GM21526 (cell line): ENCODE results near the gene ATXN7L2.
"Not testable (repeated sequence)": the region's sequence is repeated elsewhere in the genome, so short reads cannot be mapped to it uniquely, and the experiment has no call there.

Experiments
- ATAC-seq: cut with Tn5 transposase; IDR thresholded peaks from one replicate; pipeline ENCODE4 v1.9.1; 2021; ENCODE audit warnings: moderate library complexity; ENCODE audit not compliant: unreplicated experiment, low FRiP score

ATXN7L2 gene

GRCh38 chr1:109483672-109484518, at the start of gene ATXN7L2:
Gene ATXN7L2 (plus strand): TSS chr1:109483905. CDS start chr1:109483954, 49 bp downstream.
- ATAC-seq, result peak; percentile 61

GRCh38 chr1:109434484-109434883, 49.2 kb upstream of the ATXN7L2 start:
- ATAC-seq, result no peak

- no peak for ATAC-seq
Measured at GRCh38 chr1:109438798-109439297, 44.9 kb upstream of the ATXN7L2 start.

GRCh38 chr1:109441069-109441468, 42.6 kb upstream of the ATXN7L2 start:
- no peak for ATAC-seq

GRCh38 chr1:109443476-109443875, 40.2 kb upstream of the ATXN7L2 start:
- no peak for ATAC-seq

- no peak for ATAC-seq
Measured at GRCh38 chr1:109444346-109444745, 39.4 kb upstream of the ATXN7L2 start.

GRCh38 chr1:109445949-109446695, 37.6 kb upstream of the ATXN7L2 start:
- not testable (repeated sequence) for ATAC-seq

- no peak for ATAC-seq
Measured at GRCh38 chr1:109447524-109447923, 36.2 kb upstream of the ATXN7L2 start.

- no peak for ATAC-seq
Measured at GRCh38 chr1:109454497-109455133, 29.1 kb upstream of the ATXN7L2 start.

- ATAC-seq, result no peak
Measured at GRCh38 chr1:109457819-109458218, 25.9 kb upstream of the ATXN7L2 start.

GRCh38 chr1:109466125-109466451, 17.6 kb upstream of the ATXN7L2 start:
- no peak for ATAC-seq

- ATAC-seq, result no peak
Measured at GRCh38 chr1:109466452-109467300, 17.0 kb upstream of the ATXN7L2 start, which contains the start of gene SYPL2. Gene SYPL2 (plus strand): TSS chr1:109466546. CDS start chr1:109466844, 298 bp downstream.

- no peak for ATAC-seq
Measured at GRCh38 chr1:109467301-109467777, 16.4 kb upstream of the ATXN7L2 start.

- no peak for ATAC-seq
Measured at GRCh38 chr1:109468061-109468460, 15.6 kb upstream of the ATXN7L2 start.

GRCh38 chr1:109468903-109469302, 14.8 kb upstream of the ATXN7L2 start:
- ATAC-seq, result no peak

GRCh38 chr1:109470245-109470644, 13.5 kb upstream of the ATXN7L2 start:
- no peak for ATAC-seq

- no peak for ATAC-seq
Measured at GRCh38 chr1:109472779-109473178, 10.9 kb upstream of the ATXN7L2 start.

- not testable (repeated sequence) for ATAC-seq
Measured at GRCh38 chr1:109473284-109474057, 10.2 kb upstream of the ATXN7L2 start.

GRCh38 chr1:109474697-109475096, 9.0 kb upstream of the ATXN7L2 start:
- no peak for ATAC-seq
